SU-DHL-6 (cell line): Measurements from ENCODE around the gene RAP1GAP.

Source experiments
- H2AFZ ChIP-seq: fragments of 200-600 bp; sonication (generic); 2 replicates; pipeline ENCODE4 v1.6.1; 2014; ENCODE audit warnings: low read depth, mild to moderate bottlenecking, moderate library complexity, mixed read lengths, antibody characterized with exemption, low read length; ENCODE audit not compliant: severe bottlenecking
- H3F3A ChIP-seq: fragments of 200-600 bp; shearing (Covaris generic); 2 replicates; pipeline ENCODE4 v1.6.0; 2016; ENCODE audit warnings: antibody characterized with exemption, mild to moderate bottlenecking; ENCODE audit not compliant: insufficient read depth
- H3K27ac ChIP-seq: fragments of 200-600 bp; sonication (generic); 2 replicates; pipeline ENCODE4 v1.5.1; 2016; ENCODE audit warnings: low read depth, mild to moderate bottlenecking, low read length, moderate library complexity, mixed read lengths
- H3K27me3 ChIP-seq: fragments of 200-600 bp; sonication (generic), shearing (Covaris generic); 2 replicates; pipeline ENCODE4 v1.6.0; 2014; ENCODE audit warnings: mild to moderate bottlenecking, low read length
- H3K36me3 ChIP-seq: fragments of 200-600 bp; sonication (generic); 2 replicates; pipeline ENCODE4 v1.6.1; 2014; ENCODE audit warnings: mild to moderate bottlenecking, low read length, mixed read lengths
- H3K4me2 ChIP-seq: fragments of 300-600, 200-600 bp; shearing (Covaris generic), sonication (generic); 2 replicates; pipeline ENCODE4 v1.6.0; 2014; ENCODE audit warnings: low read length, low read depth, mild to moderate bottlenecking; ENCODE audit not compliant: poor library complexity, severe bottlenecking
- H3K4me3 ChIP-seq: fragments of 200-600 bp; sonication (generic); 2 replicates; pipeline ENCODE4 v1.5.1; 2014; ENCODE audit warnings: antibody characterized with exemption, low read length, mild to moderate bottlenecking, mixed read lengths; ENCODE audit not compliant: insufficient read depth, poor library complexity, severe bottlenecking
- H3K79me2 ChIP-seq: fragments of 200-600 bp; sonication (generic); 2 replicates; pipeline ENCODE4 v1.6.1; 2014; ENCODE audit warnings: mild to moderate bottlenecking, low read length, moderate library complexity; ENCODE audit not compliant: insufficient read depth
- H3K9ac ChIP-seq: fragments of 200-600 bp; sonication (generic); 2 replicates; pipeline ENCODE4 v1.7.0; 2014; ENCODE audit warnings: mild to moderate bottlenecking, low read length
- H3K9me2 ChIP-seq: fragments of 200-600 bp; sonication (generic); replicated peaks from 2 replicates; pipeline ENCODE4 v1.6.1; 2014; ENCODE audit warnings: low read length; ENCODE audit not compliant: insufficient read depth
- H3K9me3 ChIP-seq: fragments of 200-600 bp; sonication (generic); 2 replicates; pipeline ENCODE4 v1.6.1; 2014; ENCODE audit warnings: low read length, mixed read lengths; ENCODE audit not compliant: insufficient read depth
- H4K20me1 ChIP-seq: fragments of 200-600 bp; sonication (generic); 2 replicates; pipeline ENCODE4 v1.6.1; 2014; ENCODE audit warnings: low read depth, mild to moderate bottlenecking, antibody characterized with exemption, low read length, moderate library complexity, mixed read lengths
- EZH2phosphoT487 ChIP-seq: fragments of 200-600 bp; sonication (generic), shearing (Covaris generic); conservative IDR thresholded peaks from 2 replicates; pipeline ENCODE4 v1.6.1; 2018; ENCODE audit warnings: mild to moderate bottlenecking, antibody characterized with exemption, low read length, moderate library complexity, mixed read lengths
- TF ChIP-seq, protein P1 (sequence below): fragments of 200-600 bp; sonication (generic); IDR thresholded peaks from one replicate; pipeline ENCODE4 v1.5.1; 2017; ENCODE audit warnings: antibody characterized with exemption, mild to moderate bottlenecking, low read length, moderate library complexity; ENCODE audit not compliant: insufficient read depth, poor library complexity, severe bottlenecking

The RAP1GAP gene

DNA sequence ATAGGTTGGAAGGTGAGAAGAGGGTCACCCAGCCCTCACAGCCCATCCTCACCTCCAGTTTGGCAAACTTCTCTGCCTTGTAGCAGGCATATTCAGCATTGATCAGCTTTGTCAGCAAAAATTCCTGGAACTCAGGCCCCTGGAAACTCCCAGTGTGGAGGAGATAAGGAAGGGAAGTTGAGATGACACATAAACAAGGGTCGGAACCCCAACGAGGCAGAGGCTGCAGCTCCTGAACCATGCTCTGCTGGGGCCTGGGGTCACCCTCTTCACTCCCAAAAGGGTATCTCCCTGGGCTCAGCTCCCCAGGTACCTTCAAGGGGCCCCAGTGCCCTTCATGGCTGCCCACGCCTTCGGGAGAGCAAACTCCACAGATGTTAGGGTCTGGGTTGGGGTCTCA is 60.4 kb downstream of the RAP1GAP start:
- Histone ChIP-seq H3K9me3 (no peaks in the 10 kb centered on the region), H3K9ac (no peak overlapping the region), H2AFZ (no peak overlapping the region), H3K27me3 (no peaks in the 10 kb centered on the region), H3K4me3 (no peak overlapping the region), H3K36me3 (no peaks in the 10 kb centered on the region), H3K27ac (no peak overlapping the region), H3K9me2 (no peaks in the 10 kb centered on the region), H3K79me2 (no peaks in the 10 kb centered on the region), H4K20me1 (no peaks in the 10 kb centered on the region), H3K4me2 (no peak overlapping the region), H3F3A (no peaks in the 10 kb centered on the region)
- TF ChIP-seq, protein P1, sequence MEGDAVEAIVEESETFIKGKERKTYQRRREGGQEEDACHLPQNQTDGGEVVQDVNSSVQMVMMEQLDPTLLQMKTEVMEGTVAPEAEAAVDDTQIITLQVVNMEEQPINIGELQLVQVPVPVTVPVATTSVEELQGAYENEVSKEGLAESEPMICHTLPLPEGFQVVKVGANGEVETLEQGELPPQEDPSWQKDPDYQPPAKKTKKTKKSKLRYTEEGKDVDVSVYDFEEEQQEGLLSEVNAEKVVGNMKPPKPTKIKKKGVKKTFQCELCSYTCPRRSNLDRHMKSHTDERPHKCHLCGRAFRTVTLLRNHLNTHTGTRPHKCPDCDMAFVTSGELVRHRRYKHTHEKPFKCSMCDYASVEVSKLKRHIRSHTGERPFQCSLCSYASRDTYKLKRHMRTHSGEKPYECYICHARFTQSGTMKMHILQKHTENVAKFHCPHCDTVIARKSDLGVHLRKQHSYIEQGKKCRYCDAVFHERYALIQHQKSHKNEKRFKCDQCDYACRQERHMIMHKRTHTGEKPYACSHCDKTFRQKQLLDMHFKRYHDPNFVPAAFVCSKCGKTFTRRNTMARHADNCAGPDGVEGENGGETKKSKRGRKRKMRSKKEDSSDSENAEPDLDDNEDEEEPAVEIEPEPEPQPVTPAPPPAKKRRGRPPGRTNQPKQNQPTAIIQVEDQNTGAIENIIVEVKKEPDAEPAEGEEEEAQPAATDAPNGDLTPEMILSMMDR: no peak
- no peak for TF ChIP-seq EZH2phosphoT487

DNA sequence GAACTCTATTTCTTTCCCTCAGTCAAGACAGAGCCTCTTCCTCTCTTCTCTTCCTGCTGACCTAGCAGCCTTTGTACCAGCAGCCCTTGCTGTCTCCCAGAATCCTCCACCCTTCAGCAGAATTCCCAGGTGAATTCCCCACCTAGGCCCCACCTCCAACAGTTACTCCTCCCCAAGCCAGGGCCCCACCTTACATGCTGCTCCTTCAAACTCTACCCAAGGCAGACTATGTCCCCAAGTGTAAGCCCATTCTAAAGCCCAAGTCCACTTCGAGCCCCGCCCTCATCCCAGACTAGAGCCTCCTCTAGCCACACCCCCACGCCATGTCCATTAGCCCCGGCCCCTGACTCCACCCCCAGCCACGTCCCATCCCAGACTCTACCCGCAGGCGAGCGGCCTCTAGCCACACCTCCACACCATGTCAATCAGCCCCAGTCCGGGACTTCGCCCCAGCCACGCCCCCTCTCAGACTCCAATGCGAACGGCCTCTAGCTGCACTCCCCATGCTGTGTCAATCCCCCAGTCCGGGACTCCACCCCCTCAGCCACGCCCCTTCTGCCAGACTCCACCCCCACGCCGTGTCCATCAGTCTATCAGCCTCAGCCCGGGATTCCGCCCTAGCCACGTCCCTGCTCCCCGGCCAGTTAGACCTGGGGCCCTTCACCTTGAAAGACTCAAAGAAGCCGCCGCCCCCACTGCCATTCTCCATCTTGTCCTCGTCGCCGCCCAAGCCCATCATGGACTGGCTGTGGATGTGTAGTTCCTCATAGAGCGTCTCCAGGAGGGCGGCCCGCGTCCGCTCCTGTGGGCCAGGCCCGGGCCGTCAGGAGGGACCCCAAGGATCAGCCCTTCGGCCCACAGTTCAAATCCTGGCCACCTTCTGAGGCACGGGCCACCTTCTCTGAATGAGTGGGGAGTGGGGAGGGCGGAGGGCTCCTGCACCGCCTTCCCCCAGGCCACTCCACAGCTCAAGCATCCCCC is 61.3 kb downstream of the RAP1GAP start:
- Histone ChIP-seq H3K36me3 (no peaks in the 10 kb centered on the region), H3K9ac (no peak overlapping the region), H3K4me2 (no peak overlapping the region), H3K4me3 (no peak overlapping the region), H3K9me3 (no peaks in the 10 kb centered on the region), H3K27ac (no peak overlapping the region), H3F3A (no peaks in the 10 kb centered on the region), H3K79me2 (no peaks in the 10 kb centered on the region), H3K9me2 (no peaks in the 10 kb centered on the region), H4K20me1 (no peaks in the 10 kb centered on the region), H3K27me3 (no peaks in the 10 kb centered on the region), H2AFZ (no peak overlapping the region)
- TF ChIP-seq, protein P1: no peak
- no peak for TF ChIP-seq EZH2phosphoT487

DNA sequence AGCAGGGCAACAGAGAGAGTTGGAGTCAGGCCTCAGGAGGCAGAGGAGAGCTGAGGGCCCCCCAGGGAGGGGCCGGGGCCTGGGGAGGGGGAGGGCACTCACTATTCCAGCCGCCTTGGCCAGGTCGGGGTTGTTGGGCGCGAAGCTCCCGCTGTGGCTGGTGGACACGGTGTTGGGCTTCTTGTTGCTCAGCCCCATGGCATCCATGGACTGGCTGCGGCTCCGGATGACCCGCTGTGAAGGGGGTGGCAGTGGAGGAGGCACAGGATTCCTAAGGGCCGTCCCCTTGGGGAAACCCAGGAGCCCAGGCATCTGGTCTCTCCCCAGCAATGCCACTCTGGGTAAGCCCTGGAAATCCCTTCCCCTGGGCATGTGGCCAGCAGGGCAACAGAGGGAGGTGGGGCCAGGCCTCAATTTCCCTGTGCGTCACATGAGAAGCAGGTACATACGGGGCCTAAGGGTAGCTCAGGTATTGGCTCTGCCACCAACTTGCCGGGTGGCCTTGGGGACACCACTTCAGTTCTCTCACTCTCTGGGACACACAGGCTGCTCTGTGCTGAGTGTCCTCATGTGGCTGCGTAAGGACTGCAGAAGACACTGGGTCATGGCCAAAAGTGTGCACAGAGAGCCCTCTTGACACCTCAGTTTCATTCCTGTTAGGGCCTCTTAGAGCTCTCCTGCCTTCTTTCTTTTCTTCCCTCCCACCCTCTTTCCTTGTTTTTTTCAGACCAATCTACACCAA is 63.0 kb downstream of the RAP1GAP start:
- H3K4me2 ChIP-seq: no peak overlapping the region
- H3K79me2 ChIP-seq: no peaks in the 10 kb centered on the region
- no peak overlapping the region for H2AFZ ChIP-seq
- H3K27me3 ChIP-seq: no peaks in the 10 kb centered on the region
- no peak overlapping the region for H3K27ac ChIP-seq
- H3K36me3 ChIP-seq: no peaks in the 10 kb centered on the region
- H3K4me3 ChIP-seq: no peak overlapping the region
- H4K20me1 ChIP-seq: no peaks in the 10 kb centered on the region
- H3K9me2 ChIP-seq: no peaks in the 10 kb centered on the region
- no peak overlapping the region for H3K9ac ChIP-seq
- no peaks in the 10 kb centered on the region for H3K9me3 ChIP-seq
- H3F3A ChIP-seq: no peaks in the 10 kb centered on the region
- TF ChIP-seq, protein P1: no peak
- no peak for TF ChIP-seq EZH2phosphoT487
